ENCODE measurements around the gene RND2.

- TF ChIP-seq PKNOX1 (IDR thresholded peaks at IDR 0.05): no peak
- no peak for TF ChIP-seq FOXM1 (IDR thresholded peaks at IDR 0.05; ENCODE audit: borderline replicate concordance)
- no peak for TF ChIP-seq SUZ12 (IDR thresholded peaks at IDR 0.05)
- TF ChIP-seq NFRKB (IDR thresholded peaks at IDR 0.05): no peak
- TF ChIP-seq FOXK2 (IDR thresholded peaks at IDR 0.05): no peak
- TF ChIP-seq HDGF (IDR thresholded peaks at IDR 0.05; ENCODE audit: borderline replicate concordance): no peak
- no peak for TF ChIP-seq SP1 (IDR thresholded peaks at IDR 0.05)
- TF ChIP-seq BHLHE40 (IDR thresholded peaks at IDR 0.05; ENCODE audit: borderline replicate concordance): no peak
- TF ChIP-seq FOXA1 (IDR thresholded peaks at IDR 0.05): no peak
These were observed 6.1 kb upstream of the RND2 start for GRCh38 chr17:43018932-43019331.

Data from HEK293T (cell line).